NCI-H128 (cell line): Measurements from ENCODE around the gene ENKD1.

Source experiments
- DNase-seq: peaks from one replicate; lab custom pipeline; 2025; ENCODE audit not compliant: unreplicated experiment; lab: John Stamatoyannopoulos, UW

The ENKD1 gene

DNA sequence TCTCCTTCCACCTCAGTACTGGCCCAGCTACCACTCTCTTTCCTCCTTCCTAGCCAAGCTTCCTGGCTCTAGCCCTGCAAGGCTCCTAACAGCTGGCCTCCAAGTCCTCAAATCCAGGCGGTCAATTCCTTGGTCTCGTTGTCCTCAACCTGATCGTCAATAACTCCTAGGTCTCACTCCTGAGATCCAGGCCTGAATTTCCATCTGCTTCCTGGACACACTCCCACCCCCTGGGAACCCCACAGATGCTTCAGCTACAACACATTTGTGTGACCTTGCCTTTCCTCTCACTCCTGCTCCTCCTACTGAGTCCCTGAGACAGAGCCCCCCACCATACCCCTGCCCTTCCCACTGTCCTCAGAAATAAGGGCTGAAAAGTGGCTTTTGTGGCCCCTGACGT, 2.3 kb downstream of the ENKD1 start:
- DNase-seq: no peak

DNA sequence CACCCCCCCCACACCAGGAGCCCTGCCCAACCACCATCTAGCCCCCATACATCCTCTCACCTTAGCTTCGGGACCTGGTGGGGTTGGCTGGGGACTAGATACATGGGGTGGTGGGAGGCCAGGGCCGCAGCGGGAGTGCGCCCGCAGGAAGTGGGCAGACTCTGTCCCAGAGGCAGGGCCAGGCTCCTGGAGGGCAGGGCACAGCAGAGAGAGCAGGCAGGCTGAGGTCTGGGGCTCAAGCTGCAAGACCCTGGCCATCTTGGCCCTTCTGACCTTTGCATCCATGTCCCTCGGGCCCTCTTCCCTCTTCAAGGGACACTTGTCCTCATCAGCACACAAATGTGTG, 2.7 kb downstream of the ENKD1 start:
- no peak for DNase-seq

DNA sequence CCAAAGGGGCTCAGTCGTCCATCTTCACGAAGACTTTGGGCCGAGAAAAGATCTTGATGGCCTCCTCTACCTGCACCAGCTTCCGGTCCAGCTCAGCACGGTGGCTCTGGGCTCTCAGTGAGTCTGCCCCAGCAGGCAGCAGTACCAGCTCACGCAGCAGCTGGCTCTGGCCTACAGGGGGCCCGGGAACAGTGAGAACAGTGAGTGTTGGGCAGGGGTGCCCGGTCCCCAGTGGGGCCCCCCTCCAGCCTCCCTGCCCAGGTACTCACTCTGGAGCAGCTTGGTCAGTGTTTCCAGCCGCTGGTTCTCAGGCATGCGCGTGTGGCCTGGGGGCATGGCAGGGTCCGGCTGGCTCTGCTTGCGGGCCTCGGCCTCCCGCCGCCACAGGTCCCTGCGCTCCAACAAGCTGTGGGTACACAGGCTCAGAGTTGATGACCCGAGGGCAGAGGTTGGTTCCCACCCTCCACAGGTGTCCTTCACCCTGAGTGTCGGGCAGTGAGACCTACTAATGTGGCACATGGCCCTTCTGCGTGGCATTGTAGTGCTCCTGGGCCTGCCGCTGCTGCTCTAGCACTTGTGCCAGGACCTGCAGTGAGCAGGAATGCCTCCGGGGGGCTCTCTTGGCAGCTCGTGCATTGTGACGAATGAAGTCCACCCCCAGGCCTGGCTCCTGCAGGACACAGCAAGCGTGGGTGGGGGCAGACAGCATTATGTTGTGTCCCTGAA, 3.2 kb downstream of the ENKD1 start:
- DNase-seq: no peak

DNA sequence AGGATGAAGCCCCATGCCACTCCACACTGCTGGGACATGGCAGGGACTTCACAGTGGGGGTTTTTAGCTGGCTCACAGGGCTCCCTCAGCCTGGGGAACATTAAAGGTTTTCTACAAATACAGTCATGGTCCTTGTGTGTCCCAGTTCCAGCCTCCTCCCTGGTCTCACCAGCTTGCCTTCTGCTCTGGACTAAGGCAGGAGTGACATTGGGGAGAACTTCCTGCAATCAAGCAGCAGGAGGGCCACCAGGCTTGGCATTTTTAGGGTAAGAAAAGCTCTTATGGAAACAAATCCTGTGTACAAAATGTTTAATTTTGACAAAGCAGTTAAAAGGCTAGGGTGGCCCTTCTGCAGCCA, 3.9 kb downstream of the ENKD1 start:
- DNase-seq: no peak

DNA sequence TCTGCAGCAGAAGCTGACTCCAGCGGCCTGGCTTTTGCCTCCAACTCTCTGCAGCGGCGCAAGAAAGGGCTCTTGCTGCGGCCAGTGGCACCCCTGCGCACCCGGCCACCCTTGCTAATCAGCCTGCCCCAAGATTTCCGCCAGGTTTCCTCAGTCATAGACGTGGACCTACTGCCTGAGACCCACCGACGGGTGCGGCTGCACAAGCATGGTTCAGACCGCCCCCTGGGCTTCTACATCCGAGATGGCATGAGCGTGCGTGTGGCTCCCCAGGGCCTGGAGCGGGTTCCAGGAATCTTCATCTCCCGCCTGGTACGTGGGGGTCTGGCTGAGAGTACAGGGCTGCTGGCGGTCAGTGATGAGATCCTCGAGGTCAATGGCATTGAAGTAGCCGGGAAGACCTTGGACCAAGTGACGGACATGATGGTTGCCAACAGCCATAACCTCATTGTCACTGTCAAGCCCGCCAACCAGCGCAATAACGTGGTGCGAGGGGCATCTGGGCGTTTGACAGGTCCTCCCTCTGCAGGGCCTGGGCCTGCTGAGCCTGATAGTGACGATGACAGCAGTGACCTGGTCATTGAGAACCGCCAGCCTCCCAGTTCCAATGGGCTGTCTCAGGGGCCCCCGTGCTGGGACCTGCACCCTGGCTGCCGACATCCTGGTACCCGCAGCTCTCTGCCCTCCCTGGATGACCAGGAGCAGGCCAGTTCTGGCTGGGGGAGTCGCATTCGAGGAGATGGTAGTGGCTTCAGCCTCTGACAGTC, 4.5 kb downstream of the ENKD1 start:
- DNase-seq: no peak

DNA sequence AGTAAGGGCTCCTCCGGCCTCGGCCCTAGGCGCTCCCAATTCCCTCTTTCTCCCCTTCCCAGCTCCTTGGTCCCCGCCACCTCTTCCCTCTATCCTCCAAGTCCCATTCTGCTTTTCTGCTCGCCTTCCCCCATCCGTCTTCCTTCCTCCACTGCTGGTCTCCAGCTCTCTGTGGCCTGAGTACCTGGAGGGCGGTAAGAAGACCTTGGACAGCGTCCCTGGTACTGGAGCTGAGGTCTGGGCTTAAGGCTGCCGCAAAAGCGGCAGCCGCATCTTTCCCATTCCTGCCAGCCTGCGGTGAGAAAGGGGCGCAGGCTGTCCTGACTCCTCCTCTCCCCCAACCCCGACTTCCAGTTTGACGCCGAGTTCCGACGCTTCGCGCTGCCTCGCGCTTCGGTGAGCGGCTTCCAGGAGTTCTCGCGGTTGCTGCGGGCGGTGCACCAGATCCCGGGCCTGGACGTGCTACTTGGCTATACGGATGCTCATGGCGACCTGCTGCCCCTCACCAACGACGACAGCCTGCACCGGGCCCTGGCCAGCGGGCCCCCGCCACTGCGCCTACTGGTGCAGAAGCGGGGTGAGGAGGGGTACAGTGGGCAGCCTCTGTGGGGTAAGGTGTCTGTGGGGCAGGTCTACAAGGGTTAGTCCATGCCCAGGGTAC, 5.3 kb downstream of the ENKD1 start:
- DNase-seq: no peak

DNA sequence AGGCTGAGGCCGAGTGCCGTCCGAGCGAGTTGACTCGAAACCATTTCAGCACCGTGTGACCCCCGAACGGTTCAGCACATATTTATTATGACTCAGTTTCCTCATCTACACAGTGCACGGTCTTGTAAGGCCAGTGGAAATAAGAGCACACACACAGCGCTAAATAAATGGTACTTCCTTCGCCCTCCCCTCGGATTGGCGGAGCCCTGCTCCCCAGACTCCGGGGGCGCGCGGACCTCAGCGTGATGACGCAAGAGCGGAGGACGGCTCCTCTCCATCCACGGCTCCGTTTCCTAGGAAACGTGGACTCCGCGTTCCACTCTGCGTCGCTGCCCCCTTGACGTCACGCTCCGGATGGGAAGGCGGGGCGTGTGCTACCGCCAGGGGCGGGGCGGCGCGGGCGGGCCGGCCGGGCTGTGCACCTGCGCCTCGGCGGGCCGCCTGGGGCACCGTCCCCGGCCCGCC, 6.0 kb downstream of the ENKD1 start, which contains the start of gene PARD6A:
Gene PARD6A (plus strand): TSS at position 397 of the 465 bp plus-strand sequence. CDS start 79 bp downstream, outside the sequence.
- DNase-seq: peak; percentile 85

DNA sequence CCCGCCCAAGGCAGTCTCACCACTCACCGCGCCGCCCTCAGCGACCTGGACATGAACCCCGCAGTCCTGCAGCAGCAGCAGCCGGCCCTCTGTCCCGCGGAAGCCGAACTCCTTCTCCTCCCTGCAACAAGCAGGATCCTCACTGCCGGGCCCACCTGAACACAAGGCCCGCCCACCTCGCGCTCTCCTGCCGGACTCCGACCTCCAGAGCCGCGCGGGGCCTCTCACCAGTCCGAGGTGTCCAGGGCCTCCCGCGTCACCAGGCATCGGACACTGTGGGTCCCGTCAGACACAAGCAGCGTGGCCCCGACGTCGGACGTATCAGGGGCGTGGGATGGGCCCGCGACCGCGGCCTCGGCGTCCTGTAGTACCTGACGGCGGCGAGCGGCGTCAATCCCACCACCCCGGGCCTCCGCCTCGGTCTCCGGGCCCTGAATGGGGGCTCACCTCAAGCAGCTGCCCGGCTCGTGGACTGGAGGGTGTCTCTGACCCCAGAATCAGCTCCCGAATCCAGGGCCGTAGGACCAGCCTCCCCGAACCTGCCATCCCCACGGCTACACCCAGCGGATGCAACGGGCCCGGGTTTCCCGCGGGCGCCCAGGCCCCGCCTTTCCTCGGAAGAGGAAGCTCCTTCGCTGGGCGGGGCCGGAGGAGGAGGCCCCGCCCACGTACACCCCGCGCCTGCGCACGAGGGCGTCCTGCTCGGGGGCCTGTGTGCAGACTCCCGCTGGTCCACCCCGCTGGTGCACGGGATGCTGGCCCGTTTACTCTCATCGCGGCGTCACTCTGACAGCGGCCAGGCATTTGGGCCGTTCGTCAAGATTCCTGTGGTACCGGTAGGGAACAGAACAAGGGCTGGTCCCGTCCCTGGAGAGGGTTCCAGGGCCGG, 6.6 kb downstream of the ENKD1 start, which contains the start of gene ACD:
Gene ACD (minus strand): TSS at position 586 of the 889 bp plus-strand sequence. CDS start 40 bp downstream, at position 546.
- DNase-seq: peak; percentile 51

DNA sequence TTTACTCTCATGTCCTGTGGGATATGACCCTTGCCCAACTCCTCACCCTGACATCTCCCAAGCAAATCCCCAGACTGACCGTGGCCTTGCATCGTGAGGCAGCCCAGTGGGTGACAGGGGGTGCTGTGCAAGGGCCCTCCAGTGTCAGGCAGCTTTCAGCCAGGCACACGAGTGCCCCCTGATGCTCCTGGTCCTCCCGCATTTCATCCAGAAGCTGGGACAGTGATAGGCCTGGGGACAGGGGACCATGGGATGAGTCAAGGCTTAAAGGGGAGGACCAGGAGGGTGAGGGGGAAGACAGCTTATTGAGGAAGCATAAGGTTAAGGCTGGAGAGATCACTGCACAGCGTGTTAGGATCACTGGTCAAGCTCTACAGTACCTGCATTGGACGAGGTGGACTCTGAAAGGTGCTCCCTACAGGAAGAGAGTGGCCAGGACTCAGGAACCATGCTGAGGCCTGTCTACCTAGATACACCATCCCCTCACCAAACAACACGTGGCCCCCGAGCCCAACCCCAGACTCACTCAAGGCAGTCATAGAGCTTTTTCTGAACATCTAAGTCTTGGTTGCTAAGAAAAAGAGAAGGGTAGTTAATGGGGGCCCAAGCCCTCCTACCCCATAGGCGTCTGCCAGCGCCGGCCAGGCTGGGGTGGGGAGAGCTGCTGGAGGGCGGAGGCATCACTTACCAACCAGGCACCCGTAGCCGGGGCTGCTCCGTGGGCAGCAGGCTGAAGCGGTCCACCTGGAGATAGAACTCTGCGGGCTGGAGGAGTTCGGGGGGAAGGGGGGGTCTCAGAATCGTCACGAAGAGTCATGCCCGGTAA, 7.5 kb downstream of the ENKD1 start:
- no peak for DNase-seq

DNA sequence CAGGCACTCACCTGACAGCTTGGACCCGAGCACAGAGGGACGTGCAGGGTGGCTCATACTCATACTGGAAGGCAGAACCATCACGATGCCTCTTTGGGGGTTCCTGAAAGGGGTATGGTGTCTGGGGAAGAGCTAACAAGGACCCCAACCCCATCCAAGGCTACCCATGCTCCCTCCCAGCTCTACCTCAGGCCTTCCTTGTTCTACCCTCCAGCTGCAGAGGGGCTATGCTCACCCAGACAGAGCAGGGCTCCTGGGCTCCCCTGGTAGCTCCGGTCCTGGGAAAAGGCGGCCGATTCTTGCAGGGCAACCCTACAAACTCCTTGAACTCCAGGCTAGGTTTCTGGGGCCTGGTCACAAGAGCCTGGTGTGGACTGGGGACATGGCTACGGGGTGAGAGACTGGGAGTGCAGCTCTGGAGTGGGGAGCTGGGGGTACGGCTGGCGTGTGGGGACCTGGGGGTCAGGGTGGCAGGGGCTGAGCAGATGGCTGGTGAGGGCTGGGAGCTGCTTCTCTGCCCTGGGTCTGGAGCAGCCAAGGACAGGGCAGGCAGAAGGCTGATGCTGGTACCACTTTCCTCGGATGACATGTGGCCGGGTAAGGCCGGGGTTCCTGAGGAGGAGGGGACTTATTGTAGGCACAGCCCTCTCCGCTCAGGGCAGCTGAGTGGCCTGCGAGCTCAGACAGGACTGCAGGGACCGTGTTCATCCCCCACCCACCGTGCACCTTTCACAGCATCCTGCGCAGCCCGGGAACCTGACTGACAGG, 8.6 kb downstream of the ENKD1 start:
- DNase-seq: no peak

DNA sequence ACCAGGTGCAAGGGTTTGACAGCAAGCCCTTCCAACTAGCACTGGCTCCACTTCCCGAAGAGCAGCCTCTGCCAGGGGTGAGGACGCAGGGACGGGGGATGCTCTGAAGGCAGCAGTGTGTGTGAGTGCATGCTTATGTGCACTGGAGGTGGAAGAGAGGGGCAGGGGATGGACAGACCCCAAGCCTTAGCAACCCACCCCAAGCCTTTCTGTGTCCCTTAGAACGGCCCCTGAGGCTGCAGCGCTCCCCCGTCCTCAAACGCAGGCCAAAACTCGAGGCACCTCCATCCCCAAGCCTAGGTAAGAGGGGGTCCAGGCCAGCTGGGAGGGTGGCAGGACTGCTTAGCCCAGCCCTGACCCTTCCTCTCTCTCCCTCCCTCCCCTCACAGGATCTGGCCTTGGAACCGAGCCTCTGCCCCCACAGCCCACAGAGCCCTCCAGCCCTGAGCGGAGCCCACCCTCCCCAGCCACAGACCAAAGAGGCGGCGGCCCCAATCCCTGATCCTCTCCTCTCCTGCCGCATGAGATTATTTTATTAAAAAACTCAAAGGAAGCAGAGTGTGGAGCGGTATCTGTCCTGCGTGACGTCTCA, 9.4 kb downstream of the ENKD1 start:
- DNase-seq: no peak

DNA sequence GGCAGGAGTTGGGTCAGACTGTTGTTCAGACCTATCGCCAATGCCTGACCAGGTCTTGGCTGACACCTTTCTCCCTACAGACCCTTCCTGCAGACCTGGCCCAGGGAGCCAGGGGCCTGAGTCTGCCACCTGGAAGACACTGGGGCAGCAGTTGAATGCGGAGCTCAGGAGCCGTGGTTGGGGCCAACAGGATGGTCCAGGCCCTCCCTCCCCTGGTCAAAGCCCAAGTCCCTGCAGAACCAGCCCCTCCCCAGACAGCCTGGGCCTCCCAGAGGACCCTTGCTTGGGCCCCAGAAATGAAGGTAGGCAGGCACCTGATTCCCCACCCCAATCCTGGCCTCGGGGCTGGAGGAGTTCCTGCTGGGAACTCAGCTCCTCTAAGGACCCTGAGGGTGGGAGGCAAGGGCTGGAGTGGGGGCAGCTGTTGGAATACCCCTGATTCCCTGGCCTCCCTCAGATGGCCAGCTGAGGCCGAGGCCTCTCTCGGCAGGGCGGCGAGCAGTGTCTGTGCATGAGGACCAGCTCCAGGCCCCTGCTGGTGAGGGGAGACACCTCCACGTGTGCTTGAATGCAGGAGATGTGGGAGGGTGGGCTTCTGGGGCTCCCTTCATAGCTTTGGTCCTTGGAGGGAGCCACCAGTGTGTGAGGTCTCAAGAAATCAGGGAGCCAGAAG, 10.1 kb downstream of the ENKD1 start:
- no peak for DNase-seq

DNA sequence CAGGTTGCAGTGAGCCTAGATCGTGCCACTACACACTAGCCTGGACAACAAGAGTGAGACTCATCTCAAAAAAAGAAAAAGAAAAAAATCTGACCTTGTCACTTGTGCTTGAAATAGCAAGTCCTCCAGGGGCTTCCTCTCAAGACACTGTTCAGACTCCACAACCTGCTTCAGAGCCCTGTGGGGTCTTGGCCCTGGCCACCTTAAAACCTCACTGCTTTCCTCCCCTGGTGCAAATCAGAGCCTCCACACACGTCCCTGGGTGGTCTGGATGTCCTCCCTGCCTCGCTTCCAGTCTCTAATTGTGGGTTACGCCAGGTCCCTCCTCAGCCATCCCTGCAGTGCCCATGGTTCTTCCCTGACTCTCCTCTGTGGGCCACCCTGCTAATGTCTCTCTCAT, 11.2 kb downstream of the ENKD1 start:
- no peak for DNase-seq

DNA sequence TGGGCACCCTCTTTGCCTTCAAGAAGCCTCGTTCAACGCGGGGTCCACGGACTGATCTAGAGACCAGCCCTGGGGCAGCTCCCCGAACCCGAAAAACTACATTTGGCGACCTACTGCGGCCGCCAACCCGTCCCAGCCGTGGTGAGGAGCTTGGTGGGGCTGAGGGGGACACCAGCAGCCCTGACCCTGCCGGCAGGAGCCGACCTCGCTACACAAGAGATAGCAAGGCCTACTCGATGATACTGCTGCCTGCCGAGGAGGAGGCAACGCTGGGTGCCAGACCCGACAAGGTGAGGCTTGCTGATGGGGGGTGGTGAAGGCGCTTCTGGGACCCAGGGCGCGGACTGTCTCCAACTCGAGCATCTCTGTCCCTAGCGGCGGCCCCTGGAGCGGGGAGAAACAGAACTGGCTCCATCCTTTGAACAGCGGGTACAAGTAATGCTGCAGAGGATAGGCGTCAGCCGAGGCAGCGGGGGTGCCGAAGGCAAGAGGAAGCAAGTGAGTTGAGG, 12.1 kb downstream of the ENKD1 start:
- DNase-seq: no peak

DNA sequence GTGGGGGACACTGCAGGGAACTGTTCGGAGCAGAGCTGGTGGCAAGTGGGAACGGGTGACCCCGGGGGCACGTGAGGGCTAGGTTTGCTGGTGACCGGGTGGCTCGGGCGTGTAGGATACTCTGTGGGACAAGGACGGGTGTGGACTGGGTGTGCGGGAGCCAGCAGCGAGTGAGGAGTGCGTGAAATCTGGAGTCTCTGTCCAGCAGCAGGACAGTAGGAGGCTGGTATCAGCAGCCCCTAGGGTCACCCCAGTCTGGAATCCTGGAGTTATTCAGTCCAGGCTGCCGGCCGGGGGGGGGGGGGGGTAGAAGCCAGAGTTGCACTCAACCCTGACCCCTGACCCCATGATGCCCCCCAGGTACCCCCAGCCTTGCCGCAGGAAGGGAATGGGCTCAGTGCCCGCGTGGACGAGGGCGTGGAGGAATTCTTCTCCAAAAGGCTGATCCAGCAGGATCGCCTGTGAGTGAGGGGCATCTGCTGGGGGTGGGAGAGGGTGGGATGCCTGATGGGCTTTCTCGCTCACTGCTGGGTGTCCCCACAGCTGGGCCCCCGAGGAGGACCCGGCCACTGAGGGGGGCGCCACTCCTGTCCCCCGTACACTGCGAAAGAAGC, 12.7 kb downstream of the ENKD1 start:
- DNase-seq: no peak

DNA sequence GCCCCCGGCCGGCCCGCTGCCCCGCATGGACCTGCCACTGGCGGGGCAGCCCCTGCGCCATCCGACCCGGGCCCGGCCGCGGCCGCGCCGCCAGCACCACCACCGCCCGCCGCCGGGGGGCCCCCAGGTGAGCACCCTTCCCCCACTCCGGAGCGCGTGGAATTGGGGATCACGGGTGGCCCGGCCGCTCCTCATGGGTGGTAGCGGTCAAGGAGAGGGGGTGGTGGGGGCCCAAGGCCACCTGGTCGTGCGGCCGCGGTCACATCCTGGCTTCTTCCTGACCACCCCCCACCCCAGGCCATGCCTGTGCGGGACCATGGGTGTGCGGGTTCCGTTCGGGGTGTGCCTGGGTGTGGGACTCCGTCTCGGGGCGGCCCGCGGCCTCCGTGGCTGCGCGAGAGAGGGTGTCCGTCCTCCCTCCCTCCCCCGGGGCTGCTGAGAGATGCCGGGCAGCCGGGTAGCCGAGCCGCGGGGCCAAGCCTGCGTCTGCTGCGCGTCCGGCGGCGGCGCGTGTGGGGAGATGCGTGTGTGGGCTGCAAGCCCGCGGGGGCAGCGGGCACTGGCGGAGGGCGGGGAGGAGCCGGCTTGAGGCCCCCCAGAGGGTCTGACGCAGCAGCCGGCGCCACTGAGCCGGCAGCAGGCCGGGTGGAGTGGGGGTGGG, 13.3 kb downstream of the ENKD1 start:
- no peak for DNase-seq

DNA sequence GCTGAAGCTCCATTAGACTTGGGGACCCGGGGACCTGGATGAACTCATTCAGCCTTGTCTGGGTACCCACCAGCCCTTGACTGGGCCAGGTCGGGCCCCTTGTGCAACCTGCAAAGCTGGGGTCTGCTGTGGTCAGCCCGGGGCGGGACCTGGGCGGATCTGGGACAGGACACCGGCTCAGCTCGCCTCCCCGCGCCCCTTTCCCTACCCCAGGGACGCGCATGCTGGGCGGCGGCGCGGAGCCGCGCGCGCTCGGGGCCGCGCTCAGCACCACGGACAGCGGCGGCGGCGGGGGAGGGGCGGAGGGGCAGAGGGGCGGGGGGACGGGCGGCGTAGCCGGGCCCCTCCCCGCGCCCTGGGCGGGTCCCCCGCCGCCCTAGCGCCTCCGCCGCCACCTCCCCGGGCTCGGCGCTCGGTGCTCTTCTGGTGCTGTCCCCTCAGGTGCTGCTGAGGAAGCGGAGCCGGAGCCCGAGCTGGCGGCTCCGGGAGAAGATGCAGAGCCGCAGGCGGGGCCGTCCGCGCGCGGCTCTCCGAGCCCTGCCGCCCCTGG, 13.9 kb downstream of the ENKD1 start:
- no peak for DNase-seq
